ENCODE data around the gene ANKMY2.

- TF ChIP-seq CTCF (IDR thresholded peaks at IDR 0.05) (no peak), EZH2 (IDR thresholded peaks at IDR 0.05) (no peak)
These were observed 48.2 kb upstream of the ANKMY2 start for GRCh38 chr7:16693601-16694318.
